Pancreas (tissue), 10 donors: ENCODE results near the gene GBA2. TPM values are rescaled to one million over a fixed set of nuclear protein-coding genes. Genes with fewer than 3 reads are reported as not detected.

Source experiments
- ATAC-seq, 4 donors: fragments of 200-7000 bp; cut with Tn5 transposase; one replicate each; pipeline versions ENCODE4 v1.8.0 to v1.9.1; 2020; ENCODE audit warnings: mild to moderate bottlenecking in 4 of 4, moderate library complexity in 4 of 4
- DNase-seq, 6 donors: peaks; one replicate each; pipeline ENCODE4 v3.0.0-alpha.2; 2020
- FAIRE-seq: peaks from 2 replicates; lab custom pipeline; 2012; peaks lifted over from hg19 to GRCh38; lab: Jason Lieb, UNC
- H3K27ac ChIP-seq, 4 donors: fragments of 200-600 bp; sonication (generic); 1 replicate in 3 of 4; 2 replicates in 1 of 4; pipeline versions ENCODE4 v1.5.0 to v1.8.0; 2020
- H3K27me3 ChIP-seq, 4 donors: fragments of 200-600 bp; one replicate each; pipeline ENCODE4 v1.8.0; 2021
- H3K36me3 ChIP-seq, 3 donors: fragments of 200-600 bp; sonication (generic) in 1 of 3; one replicate each; pipeline versions ENCODE4 v1.5.0 to v1.8.0; 2020 to 2021
- H3K4me1 ChIP-seq, 3 donors: fragments of 200-600 bp; one replicate each; pipeline ENCODE4 v1.8.0; 2021
- H3K4me3 ChIP-seq, 4 donors: fragments of 200-600 bp; sonication (generic) in 2 of 4; one replicate each; pipeline versions ENCODE4 v1.5.0 to v1.8.0; 2020 to 2021
- H3K9me3 ChIP-seq, 4 donors: fragments of 200-600 bp; one replicate each; pipeline ENCODE4 v1.8.0; 2021
- CTCF ChIP-seq, 4 donors: fragments of 200-600 bp; sonication (generic) in 3 of 4; IDR thresholded peaks; one replicate each; pipeline versions ENCODE4 v1.5.0 to v1.8.0; 2021; ENCODE audit warnings: antibody characterized with exemption in 4 of 4
- WGBS, 2 donors: extraction: QIAGEN DNeasy Blood & Tissue Kit; methylation state at CpG; one replicate each; pipeline ENCODE4 v1.1.7; 2013; 5-methylcytosine and 5-hydroxymethylcytosine counted together
- intact Hi-C, 3 donors: fragments of 100-400 bp; cut with DNase I; formaldehyde crosslinking; loops; one replicate each; pipeline versions ENCODE4 v1.11.1 to v1.14.2; 2022
- polyA plus RNA-seq, 2 donors: library from polyadenylated mRNA; stranded (reverse); fragments of 200-250 nt; gene quantifications; one replicate each; pipeline ENCODE4 v1.2.3, GENCODE V29; 2013
- total RNA-seq, 6 donors: library from RNA; stranded (reverse); fragmentation: NEBNext Ultra II Directional in 4 of 6; extraction: Animal tissue kit (Norgen Biotek cat#: 25700) in 4 of 6; gene quantifications; one replicate each; pipeline versions ENCODE4 v1.2.1 to v1.2.4, GENCODE V29; 2021 to 2023
- donor health status: healthy with polysubstance abuse.
- donor health status: DM: no; HTN: no; CAD: no; lungs with moderate emphysema.
- donor health status: DM: no; HTN: no; CAD: no.
- donor health status: control.
- donor health status: control.
- donor health status: Bipolar disorder and iron deficiency.
- donor health status: DM: yes; HTN: yes; CAD: no.
- donor health status: DM: no; HTN: no; CAD: no.
- donor health status: DM: no; HTN: no; CAD: no.
- donor health status: DM: yes; HTN: yes; CAD: no.

The GBA2 gene
- total and polyA plus RNA-seq, 8 donors: 22.0 to 91.3 (median 34.4) TPM

GRCh38 chr9:35700942-35701341 is 48.1 kb downstream of the GBA2 start:
- FAIRE-seq (no peak), ATAC-seq (no peak), DNase-seq (no peak)
- Histone ChIP-seq H3K27me3 (no peaks in the 10 kb centered on the region), H3K4me3 (no peak overlapping the region), H3K9me3 (no peaks in the 10 kb centered on the region), H3K4me1 (peaks cover 0 to 12% (median 8%) of the 10 kb centered on the region in 3 donors), H3K27ac (no peak overlapping the region), H3K36me3 (peaks cover 10 to 86% (median 65%) of the 10 kb centered on the region in 3 donors)
- TF ChIP-seq CTCF (IDR thresholded peaks at IDR 0.05): no peak
- intact Hi-C loops: loop anchor here in 1 of 3 donors (10.0 kb wide), 1 partner anchor 56 kb away; no protein-coding TSS in a partner anchor

- Histone ChIP-seq H3K36me3 (peaks cover 5 to 77% (median 57%) of the 10 kb centered on the region in 3 donors), H3K9me3 (no peaks in the 10 kb centered on the region), H3K27ac (no peak overlapping the region), H3K4me3 (no peak overlapping the region), H3K27me3 (no peaks in the 10 kb centered on the region), H3K4me1 (peaks cover 0 to 14% (median 12%) of the 10 kb centered on the region in 3 donors)
- TF ChIP-seq CTCF (IDR thresholded peaks at IDR 0.05): no peak
- 50% methylated on average over 11 of the region's 11 CpGs for WGBS, 2 donors
- DNase-seq (peak in 1 of 6 donors; percentile 62), FAIRE-seq (no peak), ATAC-seq (no peak)
- intact Hi-C loops: loop anchor here in 1 of 3 donors (10.0 kb wide), 1 partner anchor 55 kb away; no protein-coding TSS in a partner anchor
Observed at GRCh38 chr9:35700031-35700430, 49.0 kb downstream of the GBA2 start.

- peaks cover 2 to 59% (median 40%) of the 10 kb centered on the region in 3 donors for H3K36me3 ChIP-seq
- 89 to 90% methylated on average over 5 of the region's 5 CpGs for whole genome bisulfite sequencing, 2 donors
- intact Hi-C loops: no loop called here
Observed at GRCh38 chr9:35698231-35698630, 50.8 kb downstream of the GBA2 start.

GRCh38 chr9:35697486-35697885 is 51.5 kb downstream of the GBA2 start:
- intact Hi-C loops: no loop called here
- WGBS, 2 donors: 89 to 91% methylated on average over 14 of the region's 14 CpGs
- Histone ChIP-seq H3K27me3 (no peaks in the 10 kb centered on the region), H3K9me3 (no peaks in the 10 kb centered on the region), H3K4me3 (no peak overlapping the region), H3K4me1 (peaks cover 0 to 14% (median 12%) of the 10 kb centered on the region in 3 donors), H3K27ac (peak overlapping the region in 1 of 4 donors; percentile 40), H3K36me3 (peaks cover 2 to 51% (median 34%) of the 10 kb centered on the region in 3 donors)
- DNase-seq (peak in 2 of 6 donors; percentile 55 to 72), FAIRE-seq (no peak), ATAC-seq (no peak)
- no peak for TF ChIP-seq CTCF (IDR thresholded peaks at IDR 0.05)

More at GRCh38 chr9:35698231-35698630, 50.8 kb downstream of the GBA2 start:
- ATAC-seq (no peak), DNase-seq (no peak), FAIRE-seq (no peak)
- TF ChIP-seq CTCF (IDR thresholded peaks at IDR 0.05): no peak
- no peak overlapping the region for H3K4me3 ChIP-seq
- H3K9me3 ChIP-seq: no peaks in the 10 kb centered on the region
- no peaks in the 10 kb centered on the region for H3K27me3 ChIP-seq
- no peak overlapping the region for H3K27ac ChIP-seq
- peaks cover 0 to 14% (median 12%) of the 10 kb centered on the region in 3 donors for H3K4me1 ChIP-seq

GRCh38 chr9:35696520-35697215 is 52.4 kb downstream of the GBA2 start:
- WGBS, 2 donors: 23 to 24% methylated on average over 9 of the region's 9 CpGs
- DNase-seq (peak; percentile 60 to 80 (median 75)), ATAC-seq (peak; percentile 71 to 91 (median 84))

More at GRCh38 chr9:35696520-35697215, 52.4 kb downstream of the GBA2 start:
- TF ChIP-seq CTCF (IDR thresholded peaks at IDR 0.05): peak; percentile 82 to 95 (median 91)
- no peaks in the 10 kb centered on the region for H3K27me3 ChIP-seq
- H3K9me3 ChIP-seq: no peaks in the 10 kb centered on the region
- no peak overlapping the region for H3K4me3 ChIP-seq
- peaks cover 0 to 14% (median 12%) of the 10 kb centered on the region in 3 donors for H3K4me1 ChIP-seq
- intact Hi-C loops: no loop called here
- no peak for FAIRE-seq
- peaks cover 2 to 43% (median 26%) of the 10 kb centered on the region in 3 donors for H3K36me3 ChIP-seq
- peak overlapping the region; percentile 38 to 67 (median 44) for H3K27ac ChIP-seq
